ENCODE data around the gene NDUFS2.

The NDUFS2 gene

DNA sequence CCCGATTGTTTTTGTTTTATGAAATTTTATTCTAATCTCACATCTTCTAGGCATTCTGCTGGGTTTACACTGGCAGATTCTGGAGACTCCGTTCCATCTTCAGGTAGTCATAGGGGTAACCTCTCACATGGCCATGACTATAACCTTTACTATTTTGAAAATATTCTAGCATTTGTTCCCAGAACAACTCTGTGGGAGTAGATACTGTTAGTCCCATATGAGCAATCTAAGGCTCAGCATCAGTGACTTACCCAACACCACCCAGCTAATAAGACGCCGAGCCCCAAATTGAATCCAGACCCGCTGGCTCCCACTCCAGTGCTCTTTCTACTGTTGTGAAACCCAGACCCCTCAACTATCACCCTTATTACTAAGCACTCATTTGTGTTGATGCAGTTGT is 13.1 kb upstream of the NDUFS2 start:
- H3K27ac ChIP-seq, result no peak overlapping the region
- TF ChIP-seq ZFX (IDR thresholded peaks at IDR 0.05), result no peak
- TF ChIP-seq CTCF (conservative IDR thresholded peaks at IDR 0.05), result no peak

DNA sequence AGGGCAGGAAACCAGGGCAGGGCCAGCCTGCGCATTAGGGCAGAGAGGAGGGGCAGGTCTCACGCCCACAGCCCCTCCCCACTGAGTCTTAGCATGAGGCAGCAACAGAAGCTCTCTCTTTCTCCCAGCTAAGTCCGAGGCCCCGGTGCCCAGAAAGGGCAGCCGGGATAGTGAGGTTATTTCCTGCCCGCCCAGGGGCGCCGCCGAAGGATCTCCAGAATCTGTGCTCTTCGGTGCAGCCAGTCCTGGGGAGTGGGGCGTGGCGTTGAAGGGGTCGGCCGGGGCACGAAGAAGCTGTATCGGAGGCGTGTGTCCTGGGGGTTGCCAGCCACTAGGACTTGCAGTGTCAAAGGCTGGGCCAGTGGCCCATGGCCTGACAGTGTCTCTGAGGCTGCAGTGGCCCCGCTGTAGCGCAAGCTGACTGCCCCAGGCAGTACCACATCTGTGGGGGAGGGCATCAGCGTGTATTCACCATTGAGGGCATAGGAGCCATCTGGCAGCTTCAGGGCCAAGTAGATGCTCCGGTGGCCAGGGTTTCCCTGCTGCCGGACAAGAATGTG is 11.1 kb upstream of the NDUFS2 start:
- no peak for TF ChIP-seq ZFX (IDR thresholded peaks at IDR 0.05)
- no peak for TF ChIP-seq CTCF (conservative IDR thresholded peaks at IDR 0.05)
- H3K27ac ChIP-seq, result no peak overlapping the region

DNA sequence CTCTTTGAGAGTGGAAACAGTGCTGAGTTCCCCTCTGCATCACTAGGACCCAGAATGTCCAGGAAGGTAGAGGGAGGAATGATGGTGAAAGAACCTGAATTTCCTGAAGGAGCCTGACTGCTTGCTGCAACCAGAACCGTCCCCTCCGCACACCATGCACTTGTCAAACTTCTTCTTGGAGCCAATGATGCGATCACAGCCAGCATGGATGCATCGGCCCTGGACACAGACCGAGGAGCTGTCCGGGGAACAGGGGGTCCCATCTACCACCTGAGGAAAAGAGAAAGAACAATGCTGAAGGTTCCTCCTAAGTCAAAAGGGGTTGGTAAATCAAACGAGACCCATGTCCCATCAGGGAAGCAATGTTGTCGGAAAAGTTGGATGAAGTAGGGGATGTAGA is 10.2 kb upstream of the NDUFS2 start:
- TF ChIP-seq ZFX (IDR thresholded peaks at IDR 0.05) (no peak), CTCF (conservative IDR thresholded peaks at IDR 0.05) (no peak)

GRCh38 chr1:161192476-161193465 is 9.4 kb upstream of the NDUFS2 start:
- peak; percentile 96 for TF ChIP-seq CTCF (conservative IDR thresholded peaks at IDR 0.05)
- no peak for TF ChIP-seq ZFX (IDR thresholded peaks at IDR 0.05)

More for the DNA sequence above, 10.2 kb upstream of the NDUFS2 start:
- H3K27ac ChIP-seq, result no peak overlapping the region

DNA sequence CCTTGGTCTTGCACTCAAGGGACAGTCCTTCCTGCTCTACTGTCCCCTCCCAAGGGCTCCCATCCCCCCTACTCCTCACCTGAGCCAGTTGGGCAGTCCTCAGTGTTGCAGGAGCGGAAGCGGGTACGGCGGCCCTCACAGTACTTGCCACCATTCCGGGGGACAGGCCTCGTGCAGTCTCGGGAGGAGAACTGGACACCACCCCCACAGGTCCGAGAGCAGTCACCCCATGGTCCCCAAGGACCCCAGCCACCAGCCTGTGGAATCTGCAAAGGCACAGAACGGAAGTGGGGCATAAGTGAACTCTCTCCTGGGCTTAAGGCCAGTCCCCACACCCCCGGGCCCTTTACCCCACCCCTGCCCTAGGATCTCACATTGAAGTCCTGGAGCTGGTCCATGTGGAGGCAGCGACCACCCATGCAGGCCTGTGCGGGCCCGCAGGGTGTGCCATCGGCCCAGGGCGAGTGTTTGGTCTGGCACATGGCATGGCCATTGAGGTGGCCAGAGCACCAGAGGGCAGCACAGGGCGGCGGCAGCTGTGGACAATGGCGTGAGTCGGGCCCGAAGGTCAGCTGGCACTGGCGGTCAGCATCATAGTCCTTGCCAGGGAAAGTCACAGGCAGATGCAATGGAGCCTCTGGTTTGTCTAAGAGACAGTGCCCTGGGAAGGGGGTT is 8.5 kb upstream of the NDUFS2 start:
- no peak for TF ChIP-seq CTCF (conservative IDR thresholded peaks at IDR 0.05)
- no peak for TF ChIP-seq ZFX (IDR thresholded peaks at IDR 0.05)
- no peak overlapping the region for H3K27ac ChIP-seq

More at GRCh38 chr1:161192476-161193465, 9.4 kb upstream of the NDUFS2 start:
- H3K27ac ChIP-seq, result no peak overlapping the region

GRCh38 chr1:161195171-161195570 is 7.0 kb upstream of the NDUFS2 start:
- no peak for TF ChIP-seq CTCF (conservative IDR thresholded peaks at IDR 0.05)
- H3K27ac ChIP-seq, result no peak overlapping the region

DNA sequence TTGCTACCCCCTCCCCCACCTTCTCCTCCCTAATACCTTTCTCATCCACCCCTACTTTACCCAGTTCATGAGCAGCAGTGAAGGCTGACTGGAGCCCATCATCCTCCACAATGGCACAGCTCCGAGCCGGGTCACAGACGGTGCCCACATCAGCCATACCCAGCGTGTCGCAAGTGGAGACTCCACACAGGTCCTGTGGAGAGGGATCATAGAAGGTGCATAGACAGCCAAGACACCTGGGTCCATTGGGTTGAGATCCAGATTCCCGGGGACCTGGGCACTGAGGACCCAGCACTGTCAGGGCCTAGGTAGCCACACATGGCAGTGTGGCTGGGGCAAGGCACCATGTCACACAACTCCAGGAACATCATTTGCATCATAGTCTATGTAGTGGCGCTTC is 6.1 kb upstream of the NDUFS2 start:
- H3K27ac ChIP-seq, result no peak overlapping the region
- no peak for TF ChIP-seq ZFX (IDR thresholded peaks at IDR 0.05)
- no peak for TF ChIP-seq CTCF (conservative IDR thresholded peaks at IDR 0.05)
